H1 (cell line): ENCODE measurements around the gene OTUD4.

Experiments
- EP300 ChIP-seq, 2 experiments: IDR thresholded peaks; 1 replicate in 1 of 2; 2 replicates in 1 of 2; pipeline ENCODE4 v1.6.1; 2011 to 2012; ENCODE audit warnings: low read depth in 2 of 2, low read length in 2 of 2, mild to moderate bottlenecking in 2 of 2, borderline replicate concordance in 1 of 2, inconsistent platforms in 1 of 2, moderate library complexity in 1 of 2
- EZH2 ChIP-seq: fragments of 200-600 bp; sonication (generic); IDR thresholded peaks from 2 replicates; pipeline ENCODE4 v1.7.1; 2012; ENCODE audit warnings: low read depth, mild to moderate bottlenecking, moderate library complexity, low read length, inconsistent platforms; ENCODE audit not compliant: severe bottlenecking
- POLR2A ChIP-seq, 2 experiments: IDR thresholded peaks; 1 replicate in 1 of 2; 2 replicates in 1 of 2; pipeline ENCODE4 v1.6.1; 2011; ENCODE audit warnings: low read depth in 2 of 2, low read length in 2 of 2, mild to moderate bottlenecking in 2 of 2; ENCODE audit errors: control extremely low read depth in 1 of 2
- SIN3A ChIP-seq, 2 experiments: IDR thresholded peaks in 1 of 2; conservative IDR thresholded peaks in 1 of 2; 2 replicates each; pipeline ENCODE4 v1.6.1; 2011 to 2012; ENCODE audit warnings: low read length in 2 of 2, improper control_type of control experiment in 1 of 2, low read depth in 1 of 2, mild to moderate bottlenecking in 1 of 2
- TF ChIP-seq, protein P1 (sequence below), 3 experiments: IDR thresholded peaks; 1 replicate in 2 of 3; 2 replicates in 1 of 3; pipeline versions ENCODE4 v1.5.1 to v1.6.1; 2011; ENCODE audit warnings: low read length in 3 of 3, mild to moderate bottlenecking in 3 of 3, inconsistent platforms in 2 of 3, low read depth in 1 of 3, moderate library complexity in 1 of 3; ENCODE audit not compliant: insufficient read depth in 1 of 3; ENCODE audit errors: control extremely low read depth in 1 of 3

DNA sequence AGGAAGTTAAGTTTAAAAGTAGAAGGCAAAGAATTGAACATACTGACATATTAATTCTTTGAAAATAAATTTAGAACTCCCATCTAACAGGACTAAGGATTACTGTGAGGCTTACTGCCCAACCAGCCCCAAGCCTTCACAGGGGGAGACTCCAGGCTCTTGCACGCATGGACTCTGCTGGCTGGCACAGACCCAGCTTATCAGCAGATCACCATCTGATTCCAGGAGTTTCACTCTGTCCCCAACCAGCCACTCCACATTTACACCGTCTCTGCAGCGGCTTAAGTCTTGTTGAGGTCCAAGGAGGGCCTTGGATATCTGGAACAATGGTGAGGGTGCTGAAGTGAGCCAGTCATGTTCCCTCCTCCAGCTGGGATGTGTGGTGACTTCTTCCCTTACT lies 16.4 kb upstream of the OTUD4 start:
- TF ChIP-seq, protein P1, sequence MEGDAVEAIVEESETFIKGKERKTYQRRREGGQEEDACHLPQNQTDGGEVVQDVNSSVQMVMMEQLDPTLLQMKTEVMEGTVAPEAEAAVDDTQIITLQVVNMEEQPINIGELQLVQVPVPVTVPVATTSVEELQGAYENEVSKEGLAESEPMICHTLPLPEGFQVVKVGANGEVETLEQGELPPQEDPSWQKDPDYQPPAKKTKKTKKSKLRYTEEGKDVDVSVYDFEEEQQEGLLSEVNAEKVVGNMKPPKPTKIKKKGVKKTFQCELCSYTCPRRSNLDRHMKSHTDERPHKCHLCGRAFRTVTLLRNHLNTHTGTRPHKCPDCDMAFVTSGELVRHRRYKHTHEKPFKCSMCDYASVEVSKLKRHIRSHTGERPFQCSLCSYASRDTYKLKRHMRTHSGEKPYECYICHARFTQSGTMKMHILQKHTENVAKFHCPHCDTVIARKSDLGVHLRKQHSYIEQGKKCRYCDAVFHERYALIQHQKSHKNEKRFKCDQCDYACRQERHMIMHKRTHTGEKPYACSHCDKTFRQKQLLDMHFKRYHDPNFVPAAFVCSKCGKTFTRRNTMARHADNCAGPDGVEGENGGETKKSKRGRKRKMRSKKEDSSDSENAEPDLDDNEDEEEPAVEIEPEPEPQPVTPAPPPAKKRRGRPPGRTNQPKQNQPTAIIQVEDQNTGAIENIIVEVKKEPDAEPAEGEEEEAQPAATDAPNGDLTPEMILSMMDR (IDR thresholded peaks at IDR 0.05; ENCODE audit: control extremely low read depth in 1 of 3, insufficient read depth in 1 of 3, low read depth in 1 of 3, low read length in 3 of 3) = no peak
- TF ChIP-seq POLR2A (IDR thresholded peaks at IDR 0.05; ENCODE audit: control extremely low read depth in 1 of 2, low read depth in 2 of 2, low read length in 2 of 2) (no peak), EP300 (IDR thresholded peaks at IDR 0.05; ENCODE audit: borderline replicate concordance in 1 of 2, low read depth in 2 of 2, low read length in 2 of 2) (no peak), SIN3A (conservative IDR thresholded peaks at IDR 0.05 in 1 of 2, IDR thresholded peaks at IDR 0.05 in 1 of 2; ENCODE audit: low read depth in 1 of 2, low read length in 2 of 2) (no peak), EZH2 (no peak)
